ENCODE measurements around the gene USP1. TPM values are rescaled to one million over a fixed set of nuclear protein-coding genes. Genes with fewer than 3 reads are reported as not detected.

Gene USP1
- total and polyA plus RNA-seq, 2 donors = 25.2 to 72.6 TPM

GRCh38 chr1:62493656-62494055 lies 56.8 kb downstream of the USP1 start:
- Histone ChIP-seq H3K9me3 (ENCODE audit: control insufficient read depth in 2 of 2, insufficient read depth in 1 of 2, low read length in 1 of 2) (no peaks in the 10 kb centered on the region), H3K27ac (ENCODE audit: low read depth in 1 of 2, low read length in 1 of 2) (no peak overlapping the region), H3K36me3 (ENCODE audit: control insufficient read depth in 2 of 2, insufficient read depth in 2 of 2, low read length in 1 of 2) (no peaks in the 10 kb centered on the region), H3K27me3 (ENCODE audit: control insufficient read depth in 2 of 2, insufficient read depth in 1 of 2, low read length in 1 of 2) (no peaks in the 10 kb centered on the region), H3K4me1 (ENCODE audit: control insufficient read depth in 2 of 2, insufficient read depth in 2 of 2, low read length in 2 of 2) (no peaks in the 10 kb centered on the region), H3K4me3 (ENCODE audit: low read length in 2 of 2) (no peak overlapping the region)
- no peak for DNase-seq (ENCODE audit: low read depth in 6 of 9, low spot score in 9 of 9)
- 97% methylated on average over 3 of the region's 3 CpGs for WGBS

- no peaks in the 10 kb centered on the region for H3K27me3 ChIP-seq (ENCODE audit: control insufficient read depth in 2 of 2, insufficient read depth in 1 of 2, low read length in 1 of 2)
- DNase-seq (ENCODE audit: low read depth in 6 of 9, low spot score in 9 of 9) = no peak
- WGBS = 98% methylated on average over 4 of the region's 4 CpGs
- no peaks in the 10 kb centered on the region for H3K4me1 ChIP-seq (ENCODE audit: control insufficient read depth in 2 of 2, insufficient read depth in 2 of 2, low read length in 2 of 2)
- H3K4me3 ChIP-seq (ENCODE audit: low read length in 2 of 2) = no peak overlapping the region
- no peaks in the 10 kb centered on the region for H3K9me3 ChIP-seq (ENCODE audit: control insufficient read depth in 2 of 2, insufficient read depth in 1 of 2, low read length in 1 of 2)
- no peaks in the 10 kb centered on the region for H3K36me3 ChIP-seq (ENCODE audit: control insufficient read depth in 2 of 2, insufficient read depth in 2 of 2, low read length in 1 of 2)
- no peak overlapping the region for H3K27ac ChIP-seq (ENCODE audit: low read depth in 1 of 2, low read length in 1 of 2)
Observed at GRCh38 chr1:62494137-62494536, 57.3 kb downstream of the USP1 start.

- H3K27ac ChIP-seq (ENCODE audit: low read depth in 1 of 2, low read length in 1 of 2) = no peak overlapping the region
- no peaks in the 10 kb centered on the region for H3K4me1 ChIP-seq (ENCODE audit: control insufficient read depth in 2 of 2, insufficient read depth in 2 of 2, low read length in 2 of 2)
- no peaks in the 10 kb centered on the region for H3K36me3 ChIP-seq (ENCODE audit: control insufficient read depth in 2 of 2, insufficient read depth in 2 of 2, low read length in 1 of 2)
- H3K9me3 ChIP-seq (ENCODE audit: control insufficient read depth in 2 of 2, insufficient read depth in 1 of 2, low read length in 1 of 2) = no peaks in the 10 kb centered on the region
- H3K27me3 ChIP-seq (ENCODE audit: control insufficient read depth in 2 of 2, insufficient read depth in 1 of 2, low read length in 1 of 2) = no peaks in the 10 kb centered on the region
- DNase-seq (ENCODE audit: low read depth in 6 of 9, low spot score in 9 of 9) = no peak
- H3K4me3 ChIP-seq (ENCODE audit: low read length in 2 of 2) = no peak overlapping the region
Observed at GRCh38 chr1:62500210-62500609, 63.4 kb downstream of the USP1 start.

Other genes with a start within 250 kb of the USP1 start
- 0.42 TPM for gene L1TD1, start 242.2 kb upstream of the USP1 start, total RNA-seq
- 0.80 TPM for gene L1TD1, start 242.2 kb upstream of the USP1 start, polyA plus RNA-seq
- 0.99 TPM for gene KANK4, start 117.6 kb upstream of the USP1 start, total RNA-seq
- 0.21 TPM for gene KANK4, start 117.6 kb upstream of the USP1 start, polyA plus RNA-seq
- gene ANGPTL3, start 160.5 kb downstream of the USP1 start, total RNA-seq = not detected
- 0.02 TPM for gene ANGPTL3, start 160.5 kb downstream of the USP1 start, polyA plus RNA-seq